ENCODE measurements around the gene DHX29.

The DHX29 gene

GRCh38 chr5:55316837-55317236, 9.3 kb upstream of the DHX29 start:
- no peak for DNase-seq (ENCODE audit: low read depth)

GRCh38 chr5:55316289-55316688, 8.8 kb upstream of the DHX29 start:
- DNase-seq (ENCODE audit: low read depth): no peak

GRCh38 chr5:55313870-55314617, 6.5 kb upstream of the DHX29 start:
- no peak for DNase-seq (ENCODE audit: low read depth)

GRCh38 chr5:55308254-55308836, 851 bp upstream of the DHX29 start:
- no peak for DNase-seq (ENCODE audit: low read depth)

DNA sequence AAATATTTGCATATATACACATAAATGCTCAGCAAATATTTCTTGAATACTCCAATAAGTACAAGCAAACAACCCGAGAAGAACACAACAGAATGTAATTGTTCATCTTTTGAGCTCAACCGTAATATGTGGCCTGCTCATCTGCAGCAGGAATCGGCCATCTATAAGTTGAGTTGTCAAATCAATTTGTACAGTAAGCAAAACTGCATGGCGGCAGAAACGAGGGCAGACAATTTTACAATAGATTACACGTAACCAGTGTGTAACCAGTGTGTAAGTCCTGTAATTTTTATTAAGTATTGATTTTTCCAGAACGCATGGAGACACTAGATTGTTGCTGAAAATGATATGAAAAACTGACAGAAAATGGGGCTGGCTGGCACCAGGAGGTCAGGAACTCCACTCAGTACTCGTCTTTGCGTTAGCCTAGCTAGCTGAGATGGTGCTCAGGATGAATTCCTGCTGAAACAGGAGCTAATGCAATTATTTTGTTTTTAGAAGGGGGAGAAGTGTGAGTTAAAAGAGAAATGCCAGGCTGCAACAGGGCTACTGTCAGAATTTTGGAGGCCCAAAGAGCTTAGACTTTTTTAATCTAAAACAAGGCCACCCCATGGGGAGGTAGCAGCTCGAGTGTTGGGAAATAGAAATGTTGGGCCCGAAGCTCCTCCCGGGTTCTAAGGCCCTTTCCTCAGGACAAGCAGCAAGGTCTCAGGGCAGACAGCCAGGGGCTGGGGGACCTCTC, 682 bp downstream of the DHX29 start:
- no peak for DNase-seq (ENCODE audit: low read depth)

DNA sequence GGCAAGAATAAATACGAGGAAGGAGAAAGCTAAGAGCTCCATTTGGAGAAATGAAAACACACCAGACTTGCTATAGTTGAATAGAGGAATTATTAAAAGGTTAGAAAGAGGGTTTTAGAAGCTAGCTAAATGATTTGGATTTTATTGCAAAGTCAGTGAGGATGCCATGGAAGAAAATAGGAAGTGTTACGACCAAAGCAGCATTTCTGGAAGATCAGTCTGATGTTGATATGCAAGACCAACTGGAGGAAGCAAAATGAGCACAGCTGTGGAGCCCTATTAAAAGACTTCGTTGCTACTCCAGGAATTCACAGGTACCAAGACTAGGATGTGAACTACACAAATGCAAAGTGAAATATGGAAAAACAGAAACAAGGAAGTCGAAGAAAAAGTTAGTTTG, 2.1 kb downstream of the DHX29 start:
- no peak for DNase-seq (ENCODE audit: low read depth)

GRCh38 chr5:55304584-55304983, 2.9 kb downstream of the DHX29 start:
- no peak for DNase-seq (ENCODE audit: low read depth)

GRCh38 chr5:55303238-55303690, 4.2 kb downstream of the DHX29 start:
- DNase-seq (ENCODE audit: low read depth): no peak

DNA sequence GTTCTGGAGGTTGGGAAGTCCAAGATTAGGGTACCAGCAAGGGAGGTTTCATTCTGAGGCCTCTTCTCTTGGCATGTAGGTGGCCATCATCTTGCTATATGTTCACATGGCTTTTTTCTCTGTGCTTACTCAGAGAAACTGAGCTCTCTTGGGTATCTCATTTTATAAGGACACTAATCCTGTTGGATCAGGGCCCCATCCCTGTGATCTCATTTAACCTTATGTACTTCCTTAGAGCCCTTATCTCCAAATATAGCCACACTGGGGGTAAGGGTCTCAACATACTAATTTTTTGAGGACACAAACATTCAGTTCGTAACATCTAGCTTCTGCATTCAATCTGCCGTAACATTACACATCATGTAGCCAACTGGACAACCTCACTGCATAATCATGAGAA, 6.6 kb downstream of the DHX29 start:
- no peak for DNase-seq (ENCODE audit: low read depth)

GRCh38 chr5:55294935-55295334, 12.6 kb downstream of the DHX29 start:
- no peak for DNase-seq (ENCODE audit: low read depth)

DNA sequence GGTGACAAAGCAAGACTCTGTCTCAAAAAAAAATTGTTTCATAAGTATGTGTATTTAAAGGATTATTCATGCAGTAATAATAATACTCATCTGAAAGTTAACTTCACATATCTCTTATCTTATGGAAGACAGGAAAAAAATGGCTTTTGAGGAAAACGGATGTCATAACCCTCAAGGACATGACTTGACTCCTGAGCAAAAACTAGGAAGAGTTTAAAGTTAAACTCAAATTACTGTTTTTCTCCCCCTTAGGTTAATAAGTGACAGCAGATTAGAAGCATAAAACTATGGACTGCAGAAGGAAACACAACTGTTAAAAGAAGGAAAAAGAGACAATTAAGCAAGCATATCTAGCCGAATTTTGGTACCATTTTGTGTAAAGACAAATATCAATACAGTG, 16.5 kb downstream of the DHX29 start:
- no peak for DNase-seq (ENCODE audit: low read depth)

- DNase-seq (ENCODE audit: low read depth): no peak
Observed at GRCh38 chr5:55289808-55290207, 17.7 kb downstream of the DHX29 start.

DNA sequence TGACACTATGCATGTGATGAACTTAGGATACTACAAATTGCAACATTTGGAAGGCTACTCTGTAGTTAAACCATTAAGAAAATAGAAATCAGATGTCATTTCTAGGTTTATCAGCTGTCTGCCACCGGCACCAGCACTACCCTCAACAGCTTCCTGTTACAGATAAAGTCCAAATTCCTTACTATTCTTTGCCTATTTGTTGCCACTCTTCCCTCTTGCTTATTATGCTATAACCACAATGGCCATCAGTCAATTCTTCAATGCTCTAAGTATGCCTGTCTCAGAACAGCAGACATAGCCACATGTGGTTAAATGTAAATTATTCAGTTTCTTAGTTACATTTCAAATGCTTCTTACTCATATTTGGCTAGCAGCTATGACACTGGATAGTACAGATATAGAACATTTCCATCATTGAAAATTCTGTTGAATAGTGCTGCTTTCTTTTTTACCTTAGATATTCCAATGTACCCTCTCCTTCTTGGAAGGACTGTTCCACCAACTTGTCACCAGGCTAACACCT, 21.0 kb downstream of the DHX29 start:
- DNase-seq (ENCODE audit: low read depth): no peak

- no peak for DNase-seq (ENCODE audit: low read depth)
Observed at GRCh38 chr5:55278778-55279177, 28.7 kb downstream of the DHX29 start.

GRCh38 chr5:55276771-55277170, 30.7 kb downstream of the DHX29 start:
- no peak for DNase-seq (ENCODE audit: low read depth)

DNA sequence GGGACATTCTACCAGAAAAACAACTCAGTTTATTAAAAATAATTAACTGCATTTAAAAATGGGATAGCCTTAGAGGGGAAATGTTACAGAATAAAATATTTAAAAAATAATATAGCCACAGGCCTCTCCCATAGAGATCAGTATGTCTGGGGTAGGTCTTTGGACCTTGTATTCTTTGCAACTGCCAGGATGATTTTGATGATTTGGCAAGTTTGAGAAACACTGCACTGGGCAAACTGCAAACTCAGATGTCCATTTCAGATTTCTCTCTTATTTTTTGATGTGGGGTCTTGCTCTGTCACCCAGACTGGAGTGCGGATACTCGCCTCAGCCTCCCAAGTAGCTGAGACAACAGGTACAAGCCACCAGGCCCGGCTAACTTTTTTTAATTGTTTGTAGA, 49.2 kb downstream of the DHX29 start:
- no peak for DNase-seq (ENCODE audit: low read depth)

GRCh38 chr5:55254802-55255201, 52.7 kb downstream of the DHX29 start:
- no peak for DNase-seq (ENCODE audit: low read depth)

DNA sequence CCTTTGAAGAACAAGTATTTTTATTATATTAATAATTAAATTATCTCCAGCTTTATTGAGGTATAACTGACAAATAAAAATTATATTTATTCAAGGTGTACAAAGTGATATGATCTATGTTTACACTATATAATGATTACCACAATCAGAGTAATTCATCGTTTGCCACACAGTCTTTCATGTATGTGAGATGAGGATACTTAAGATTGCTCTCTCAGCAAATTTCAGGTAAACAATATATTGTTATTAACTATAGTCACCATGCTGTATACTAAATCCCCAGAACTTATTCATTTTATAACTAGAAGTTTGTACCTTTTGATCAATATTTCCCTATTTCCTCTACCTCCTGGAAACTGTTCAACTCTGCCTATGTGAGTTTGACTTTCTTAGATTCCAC, 57.4 kb downstream of the DHX29 start:
- no peak for DNase-seq (ENCODE audit: low read depth)

GRCh38 chr5:55241746-55242145, 65.7 kb downstream of the DHX29 start:
- no peak for DNase-seq (ENCODE audit: low read depth)

- DNase-seq (ENCODE audit: low read depth): no peak
Observed at GRCh38 chr5:55236800-55237199, 70.7 kb downstream of the DHX29 start.

DNA sequence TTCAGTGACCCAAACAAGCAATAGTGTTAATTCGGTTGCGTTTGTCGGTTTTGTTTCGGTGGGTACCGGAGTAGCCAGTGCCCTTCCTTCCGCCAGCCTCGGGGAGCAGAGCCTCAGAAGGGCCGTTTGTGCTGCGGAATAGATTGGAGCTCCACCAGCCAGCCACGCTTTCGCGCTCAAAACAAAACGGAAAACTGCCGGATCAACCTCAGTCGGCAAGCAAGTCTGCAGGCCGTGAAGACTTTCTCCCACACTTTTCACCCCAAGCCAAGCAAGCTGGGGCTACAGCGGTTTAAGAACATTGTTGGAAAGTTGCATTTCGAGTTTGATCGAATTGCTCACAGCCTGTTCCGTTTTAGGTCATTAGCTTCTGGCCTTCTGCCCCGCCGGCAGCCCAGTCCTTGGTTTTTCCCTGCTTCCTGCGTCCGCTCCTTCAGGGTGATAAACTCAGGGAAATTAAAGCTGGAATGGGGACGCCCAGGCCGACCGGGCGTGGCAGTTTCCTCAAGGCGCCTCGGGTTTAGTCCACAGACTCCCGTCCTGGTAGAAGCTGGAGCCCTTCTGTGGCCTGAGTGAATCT, 73.3 kb downstream of the DHX29 start:
- no peak for DNase-seq (ENCODE audit: low read depth)

Measured in activated T-helper 1 cell treated with Interleukin-2 at 50 U/mL for 16 hours (primary cell).